ENCODE results near the gene DHRS3. TPM values are rescaled to one million over a fixed set of nuclear protein-coding genes. Genes with fewer than 3 reads are reported as not detected.

Gene DHRS3
- total RNA-seq, 1 donor from 2014 or later: 111 TPM

DNA sequence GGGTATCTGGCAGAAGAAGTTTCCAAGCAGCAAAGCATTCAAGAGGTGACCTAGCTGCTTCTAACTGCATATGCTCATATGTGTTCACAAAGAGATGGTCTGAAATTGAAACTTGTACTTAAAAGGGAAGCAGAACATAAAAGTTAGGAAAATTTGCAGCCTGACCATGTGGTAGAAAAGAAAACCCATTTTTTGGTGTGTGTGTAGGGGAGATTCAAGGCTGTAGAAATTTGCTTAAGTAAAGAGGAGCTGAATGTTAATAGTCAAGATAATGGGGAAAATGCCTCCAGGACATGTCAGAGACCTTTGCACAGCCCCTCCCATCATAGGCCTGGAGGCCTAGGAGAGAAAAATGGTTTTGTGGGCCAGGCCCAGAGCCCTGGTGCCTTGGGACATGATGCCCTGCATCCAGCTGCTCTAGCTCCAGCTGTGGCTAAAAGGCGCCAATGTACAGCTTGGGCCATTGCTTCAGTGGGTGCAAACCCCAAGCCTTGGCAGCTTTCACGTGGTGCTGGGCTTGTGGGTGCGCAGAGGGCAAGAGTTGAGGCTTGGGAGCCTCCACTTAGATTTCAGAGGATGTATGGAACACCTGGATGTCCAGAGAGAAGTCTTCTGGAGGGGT lies 54.9 kb downstream of the DHRS3 start:
- Histone ChIP-seq H3K4me3 (no peak overlapping the region), H3K27ac (no peak overlapping the region), H3K4me1 (peaks cover 13% of the 10 kb centered on the region), H3K9me3 (no peaks in the 10 kb centered on the region), H3K36me3 (peaks cover 0 to 10% of the 10 kb centered on the region in 2 donors), H3K27me3 (no peaks in the 10 kb centered on the region)
- no peak for DNase-seq (ENCODE audit: extremely low spot score in 2 of 2)
- intact Hi-C loops (cut with DNase I): no loop called here
- no peak for TF ChIP-seq POLR2AphosphoS5 (IDR thresholded peaks at IDR 0.05; ENCODE audit: insufficient read depth in 1 of 2, low read depth in 1 of 2)
- TF ChIP-seq, protein P1, sequence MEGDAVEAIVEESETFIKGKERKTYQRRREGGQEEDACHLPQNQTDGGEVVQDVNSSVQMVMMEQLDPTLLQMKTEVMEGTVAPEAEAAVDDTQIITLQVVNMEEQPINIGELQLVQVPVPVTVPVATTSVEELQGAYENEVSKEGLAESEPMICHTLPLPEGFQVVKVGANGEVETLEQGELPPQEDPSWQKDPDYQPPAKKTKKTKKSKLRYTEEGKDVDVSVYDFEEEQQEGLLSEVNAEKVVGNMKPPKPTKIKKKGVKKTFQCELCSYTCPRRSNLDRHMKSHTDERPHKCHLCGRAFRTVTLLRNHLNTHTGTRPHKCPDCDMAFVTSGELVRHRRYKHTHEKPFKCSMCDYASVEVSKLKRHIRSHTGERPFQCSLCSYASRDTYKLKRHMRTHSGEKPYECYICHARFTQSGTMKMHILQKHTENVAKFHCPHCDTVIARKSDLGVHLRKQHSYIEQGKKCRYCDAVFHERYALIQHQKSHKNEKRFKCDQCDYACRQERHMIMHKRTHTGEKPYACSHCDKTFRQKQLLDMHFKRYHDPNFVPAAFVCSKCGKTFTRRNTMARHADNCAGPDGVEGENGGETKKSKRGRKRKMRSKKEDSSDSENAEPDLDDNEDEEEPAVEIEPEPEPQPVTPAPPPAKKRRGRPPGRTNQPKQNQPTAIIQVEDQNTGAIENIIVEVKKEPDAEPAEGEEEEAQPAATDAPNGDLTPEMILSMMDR (IDR thresholded peaks at IDR 0.05): no peak
- no peak for TF ChIP-seq POLR2A (IDR thresholded peaks at IDR 0.05)

DNA sequence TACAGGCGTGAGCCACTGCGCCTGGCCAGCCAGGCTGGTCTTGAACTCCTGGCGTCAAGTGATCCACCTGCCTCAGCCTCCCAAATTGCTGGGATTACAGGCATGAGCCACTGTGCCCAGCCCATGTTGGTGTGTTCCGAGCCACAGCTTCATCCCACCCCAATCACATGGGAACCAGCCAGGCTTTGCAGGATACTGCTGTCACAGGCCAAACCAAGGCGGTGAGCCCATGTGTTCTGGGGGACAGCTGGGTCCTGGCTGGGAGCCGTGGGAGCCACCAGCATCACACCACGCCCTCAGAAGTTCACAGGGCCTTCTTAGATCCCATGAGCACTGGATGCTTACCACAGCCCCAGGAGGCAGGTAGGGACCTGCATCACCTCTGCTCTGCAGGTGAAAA lies 56.9 kb downstream of the DHRS3 start:
- no peak for TF ChIP-seq POLR2AphosphoS5 (IDR thresholded peaks at IDR 0.05; ENCODE audit: insufficient read depth in 1 of 2, low read depth in 1 of 2)
- TF ChIP-seq, protein P1 (IDR thresholded peaks at IDR 0.05): no peak
- Histone ChIP-seq H3K27me3 (no peaks in the 10 kb centered on the region), H3K27ac (no peak overlapping the region), H3K36me3 (no peaks in the 10 kb centered on the region), H3K4me1 (peaks cover 25% of the 10 kb centered on the region), H3K4me3 (no peak overlapping the region), H3K9me3 (no peaks in the 10 kb centered on the region)
- intact Hi-C loops (cut with DNase I): no loop called here
- no peak for DNase-seq (ENCODE audit: extremely low spot score in 2 of 2)

DNA sequence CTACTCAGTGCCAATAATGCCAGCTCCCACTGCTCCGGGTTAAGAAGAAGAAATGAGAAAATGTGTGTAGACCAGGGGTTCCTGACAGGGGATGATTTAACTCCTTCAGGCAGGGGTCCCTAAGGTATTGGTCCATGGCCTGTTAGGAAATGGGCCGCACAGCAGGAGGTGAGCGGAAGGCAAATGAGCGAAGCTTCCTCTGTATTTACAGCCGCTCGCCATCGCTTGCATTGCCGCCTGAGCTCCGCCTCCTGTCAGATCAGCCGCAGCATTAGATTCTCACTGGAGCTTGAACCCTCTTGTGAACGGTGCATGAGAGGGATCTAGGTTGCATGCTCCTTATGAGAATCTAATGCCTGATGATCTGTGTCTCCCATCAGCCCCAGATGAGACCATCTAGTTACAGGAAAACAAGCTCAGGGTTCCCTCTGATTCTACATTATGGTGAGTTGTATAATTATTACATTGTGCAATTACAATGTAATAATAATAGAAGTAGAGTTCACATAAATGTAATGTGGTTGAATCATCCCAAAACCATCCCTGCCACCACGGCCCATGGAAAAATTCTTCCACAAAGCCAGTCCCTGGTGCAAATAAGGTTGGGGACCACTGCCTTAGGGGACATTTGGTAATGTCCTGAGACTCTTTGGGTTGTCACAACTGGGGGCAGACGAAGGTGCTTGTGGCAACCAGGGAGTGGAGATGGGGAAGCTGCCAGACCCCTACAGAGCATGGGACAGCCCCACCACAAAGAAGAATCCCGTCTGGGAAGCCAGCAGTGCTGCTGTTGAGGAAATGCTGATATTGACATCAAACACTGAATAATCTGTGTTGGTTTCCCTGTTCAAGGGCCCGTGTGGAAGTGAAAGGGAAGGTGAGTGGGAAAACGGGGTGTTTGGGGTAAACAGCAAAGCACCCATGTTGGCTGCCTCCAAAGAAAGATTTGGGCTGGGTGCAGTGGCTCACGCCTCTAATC lies 60.8 kb downstream of the DHRS3 start:
- H3K27me3 ChIP-seq: no peaks in the 10 kb centered on the region
- DNase-seq (ENCODE audit: extremely low spot score in 2 of 2): no peak
- H3K36me3 ChIP-seq: no peaks in the 10 kb centered on the region
- TF ChIP-seq, protein P1 (IDR thresholded peaks at IDR 0.05): no peak
- TF ChIP-seq POLR2A (IDR thresholded peaks at IDR 0.05): no peak
- TF ChIP-seq POLR2AphosphoS5 (IDR thresholded peaks at IDR 0.05; ENCODE audit: insufficient read depth in 1 of 2, low read depth in 1 of 2): no peak
- H3K4me3 ChIP-seq: no peak overlapping the region
- H3K9me3 ChIP-seq: no peaks in the 10 kb centered on the region
- peaks cover 25% of the 10 kb centered on the region for H3K4me1 ChIP-seq
- peak overlapping the region; percentile 87 for H3K27ac ChIP-seq
- intact Hi-C loops (cut with DNase I): loop anchor here (5.0 kb wide), 1 partner anchor 35 kb away; no protein-coding TSS in a partner anchor

DNA sequence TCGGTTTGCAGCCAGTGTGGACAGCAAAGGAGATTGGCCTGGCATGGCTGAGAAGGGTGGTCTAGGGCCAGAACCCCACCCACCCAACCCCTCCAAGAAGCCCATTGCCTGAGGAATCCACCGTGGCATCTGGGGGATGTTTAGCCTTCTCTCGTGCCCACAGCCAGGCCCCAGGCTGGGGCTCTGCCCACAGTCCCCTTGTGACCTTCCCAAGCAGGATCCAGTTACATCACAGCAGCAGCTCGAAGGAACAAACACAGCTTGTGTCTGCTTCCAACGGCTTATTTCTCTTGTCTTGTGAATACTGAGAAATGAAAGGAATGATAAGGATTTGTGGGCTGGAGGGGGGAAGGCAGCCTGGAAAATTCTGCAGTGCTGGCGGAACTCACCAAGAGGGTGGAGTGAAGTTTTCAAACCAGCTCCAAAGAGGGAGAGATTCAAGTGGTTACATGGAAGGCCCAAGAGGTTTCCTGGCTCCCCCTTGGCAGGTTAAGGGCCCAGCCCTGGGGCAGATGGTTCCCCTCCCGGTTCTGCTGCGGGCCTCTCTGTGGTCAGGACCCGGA lies 61.6 kb downstream of the DHRS3 start:
- intact Hi-C loops (cut with DNase I): loop anchor here (5.0 kb wide), 1 partner anchor 36 kb away; no protein-coding TSS in a partner anchor
- Histone ChIP-seq H3K4me3 (no peak overlapping the region), H3K27me3 (no peaks in the 10 kb centered on the region), H3K36me3 (no peaks in the 10 kb centered on the region), H3K27ac (peak overlapping the region; percentile 87), H3K4me1 (peaks cover 31% of the 10 kb centered on the region), H3K9me3 (no peaks in the 10 kb centered on the region)
- TF ChIP-seq POLR2AphosphoS5 (IDR thresholded peaks at IDR 0.05; ENCODE audit: insufficient read depth in 1 of 2, low read depth in 1 of 2) (peak; percentile 66 to 86), POLR2A (IDR thresholded peaks at IDR 0.05) (no peak)
- TF ChIP-seq, protein P1 (IDR thresholded peaks at IDR 0.05): no peak
- no peak for DNase-seq (ENCODE audit: extremely low spot score in 2 of 2)

Measured in vagina (tissue), 2 donors.